HepG2 (cell line): Measurements from ENCODE around the gene ANTKMT. TPM values are rescaled to one million over a fixed set of nuclear protein-coding genes. Genes with fewer than 3 reads are reported as not detected.

Experiments
- BRCA1 ChIP-seq: sonication (generic); formaldehyde crosslinking; IDR thresholded peaks from 2 replicates; pipeline ENCODE4 v1.4.0; 2020; ENCODE audit warnings: missing genetic modification reagents
- FIP1L1 ChIP-seq: fragments of 200-400 bp; formaldehyde crosslinking; IDR thresholded peaks from 2 replicates; pipeline ENCODE4 v1.6.1; 2018; ENCODE audit warnings: low read depth, mild to moderate bottlenecking, low read length, moderate library complexity, borderline replicate concordance; ENCODE audit not compliant: insufficient read depth
- FOXP4 ChIP-seq: sonication (generic); formaldehyde crosslinking; IDR thresholded peaks from 2 replicates; pipeline ENCODE4 v1.4.0; 2020; ENCODE audit warnings: missing genetic modification reagents
- JUNB ChIP-seq: sonication (generic); formaldehyde crosslinking; IDR thresholded peaks from 2 replicates; pipeline ENCODE4 v1.8.0; 2022; ENCODE audit warnings: missing genetic modification reagents, mild to moderate bottlenecking, borderline replicate concordance
- MAF1 ChIP-seq: sonication (generic); formaldehyde crosslinking; IDR thresholded peaks from 2 replicates; pipeline ENCODE4 v1.5.0; 2020; ENCODE audit warnings: missing genetic modification reagents, borderline replicate concordance
- POLR2AphosphoS5 ChIP-seq: IDR thresholded peaks from 2 replicates; pipeline ENCODE4 v1.6.1; 2012; ENCODE audit warnings: low read depth, low read length
- RFX3 ChIP-seq: IDR thresholded peaks from 2 replicates; pipeline ENCODE4 v1.6.1; 2016; ENCODE audit warnings: missing biosample characterization, missing genetic modification reagents
- SIX4 ChIP-seq: sonication (generic); formaldehyde crosslinking; IDR thresholded peaks from 2 replicates; pipeline ENCODE4 v1.4.0; 2020; ENCODE audit warnings: missing genetic modification reagents
- TEAD2 ChIP-seq: sonication (generic); formaldehyde crosslinking; IDR thresholded peaks from 2 replicates; pipeline ENCODE4 v1.9.0; 2021; ENCODE audit warnings: missing genetic modification reagents
- ZNF318 ChIP-seq: sonication (generic); formaldehyde crosslinking; IDR thresholded peaks from 2 replicates; pipeline ENCODE4 v1.4.0; 2020; ENCODE audit warnings: mild to moderate bottlenecking, missing genetic modification reagents
- ZNF350 ChIP-seq: sonication (generic); formaldehyde crosslinking; IDR thresholded peaks from 2 replicates; pipeline ENCODE4 v1.4.0; 2020; ENCODE audit warnings: mild to moderate bottlenecking, low read depth, missing genetic modification reagents, borderline replicate concordance
- ZNF556 ChIP-seq: sonication (generic); formaldehyde crosslinking; IDR thresholded peaks from 2 replicates; pipeline ENCODE4 v1.4.0; 2020; ENCODE audit warnings: mild to moderate bottlenecking, missing genetic modification reagents, borderline replicate concordance
- ZNF598 ChIP-seq: sonication (generic); formaldehyde crosslinking; IDR thresholded peaks from 2 replicates; pipeline ENCODE4 v1.5.1; 2020; ENCODE audit warnings: mild to moderate bottlenecking, missing genetic modification reagents, borderline replicate concordance
- polyA plus RNA-seq, 8 experiments: library from polyadenylated mRNA; depleted of rRNA in 3 of 8; stranded (reverse) in 7 of 8; unstranded in 1 of 8; fragments of >200 nt; fragmentation: Illumina TruSeq in 4 of 8; extraction: Trizol in 4 of 8; gene quantifications; 2 replicates each; pipeline versions ENCODE4 v1.2.1 to v1.2.3, GENCODE V29; 2011 to 2016; ENCODE audit warnings: low read depth in 4 of 8, missing spikeins in 1 of 8, mixed read lengths in 1 of 8; ENCODE audit not compliant: insufficient read depth in 1 of 8
- total RNA-seq, 5 experiments: library from RNA; depleted of rRNA; stranded (reverse); fragments of >200 nt; fragmentation: Illumina TruSeq; extraction: Trizol; gene quantifications; 2 replicates each; pipeline ENCODE4 v1.2.3, GENCODE V29; 2016; ENCODE audit warnings: low read depth in 1 of 5
- TF ChIP-seq, protein P1 (sequence below): sonication (generic); formaldehyde crosslinking; IDR thresholded peaks from 2 replicates; pipeline ENCODE4 v1.4.0; 2020; ENCODE audit warnings: missing genetic modification reagents

ANTKMT gene
- total and polyA plus RNA-seq, 2 of the 13 experiments (the other 11 are each of a cell fraction or from before 2014, with no cell fraction given): 7.5 to 47.8 TPM

DNA sequence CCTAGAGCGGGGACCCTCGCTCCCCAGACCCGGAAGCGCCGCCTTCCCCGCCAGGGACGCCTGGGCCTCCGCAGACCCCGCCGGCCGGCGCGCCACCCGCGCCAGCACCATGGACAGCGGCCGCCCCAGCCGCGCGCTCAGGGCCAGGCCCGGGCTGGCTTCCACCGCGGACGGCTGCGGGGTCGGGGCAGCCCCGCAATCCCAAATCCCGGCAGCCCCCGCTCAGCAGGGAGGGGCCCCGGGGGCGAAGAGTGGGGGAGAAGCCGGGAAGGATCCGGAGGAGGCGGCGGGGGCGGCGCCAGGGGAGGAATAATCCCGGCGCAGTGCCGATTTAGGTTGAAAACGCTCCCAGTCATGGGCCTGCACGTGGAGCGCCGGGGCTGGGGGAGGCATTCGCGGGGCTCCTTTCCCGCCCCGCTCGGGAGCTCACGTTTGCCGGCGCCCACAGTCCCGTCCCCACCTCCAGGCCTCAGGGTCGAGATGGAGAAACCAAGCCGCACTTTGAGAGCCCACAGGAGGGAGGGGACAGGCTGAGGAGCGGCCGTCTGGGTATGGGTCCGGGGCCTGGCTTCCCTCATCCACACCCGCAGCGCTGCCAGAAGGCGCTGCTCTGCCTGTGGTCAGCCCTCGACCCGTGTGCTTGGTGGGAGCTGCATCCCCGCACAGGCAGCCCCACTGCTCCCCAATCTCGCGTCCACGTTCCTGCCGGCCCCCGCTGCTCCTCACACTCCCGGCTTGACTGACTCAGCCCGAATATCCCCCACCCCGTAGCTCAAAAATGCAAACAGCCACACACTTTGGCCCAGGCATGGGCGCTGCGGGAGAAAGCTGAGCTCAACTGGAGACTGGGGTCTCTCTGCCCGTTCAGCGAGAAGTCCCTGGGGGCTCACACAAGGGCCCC is 20.0 kb upstream of the ANTKMT start (continued):
- TF ChIP-seq SIX4 (CRISPR knock-in tag): no peak; the same call in 1 of the 2 replicates
- no peak for TF ChIP-seq ZNF350 (CRISPR knock-in tag)
- peak; percentile 66; the same call in 1 of the 2 replicates for TF ChIP-seq BRCA1
- no peak for TF ChIP-seq ZNF318 (CRISPR knock-in tag)
- no peak for TF ChIP-seq POLR2AphosphoS5
- 0 out of 2 replicates have a peak, but pooled peaks have one; percentile 14 for TF ChIP-seq JUNB
- no peak for TF ChIP-seq MAF1 (CRISPR knock-in tag)
- 0 out of 2 replicates have a peak, but pooled peaks have one; percentile 61 for TF ChIP-seq ZNF556 (CRISPR knock-in tag)
- TF ChIP-seq ZNF598 (CRISPR knock-in tag): no peak
- TF ChIP-seq RFX3 (CRISPR knock-in tag): no peak
- no peak for TF ChIP-seq FIP1L1
- TF ChIP-seq FOXP4: no peak
- TF ChIP-seq, protein P1, sequence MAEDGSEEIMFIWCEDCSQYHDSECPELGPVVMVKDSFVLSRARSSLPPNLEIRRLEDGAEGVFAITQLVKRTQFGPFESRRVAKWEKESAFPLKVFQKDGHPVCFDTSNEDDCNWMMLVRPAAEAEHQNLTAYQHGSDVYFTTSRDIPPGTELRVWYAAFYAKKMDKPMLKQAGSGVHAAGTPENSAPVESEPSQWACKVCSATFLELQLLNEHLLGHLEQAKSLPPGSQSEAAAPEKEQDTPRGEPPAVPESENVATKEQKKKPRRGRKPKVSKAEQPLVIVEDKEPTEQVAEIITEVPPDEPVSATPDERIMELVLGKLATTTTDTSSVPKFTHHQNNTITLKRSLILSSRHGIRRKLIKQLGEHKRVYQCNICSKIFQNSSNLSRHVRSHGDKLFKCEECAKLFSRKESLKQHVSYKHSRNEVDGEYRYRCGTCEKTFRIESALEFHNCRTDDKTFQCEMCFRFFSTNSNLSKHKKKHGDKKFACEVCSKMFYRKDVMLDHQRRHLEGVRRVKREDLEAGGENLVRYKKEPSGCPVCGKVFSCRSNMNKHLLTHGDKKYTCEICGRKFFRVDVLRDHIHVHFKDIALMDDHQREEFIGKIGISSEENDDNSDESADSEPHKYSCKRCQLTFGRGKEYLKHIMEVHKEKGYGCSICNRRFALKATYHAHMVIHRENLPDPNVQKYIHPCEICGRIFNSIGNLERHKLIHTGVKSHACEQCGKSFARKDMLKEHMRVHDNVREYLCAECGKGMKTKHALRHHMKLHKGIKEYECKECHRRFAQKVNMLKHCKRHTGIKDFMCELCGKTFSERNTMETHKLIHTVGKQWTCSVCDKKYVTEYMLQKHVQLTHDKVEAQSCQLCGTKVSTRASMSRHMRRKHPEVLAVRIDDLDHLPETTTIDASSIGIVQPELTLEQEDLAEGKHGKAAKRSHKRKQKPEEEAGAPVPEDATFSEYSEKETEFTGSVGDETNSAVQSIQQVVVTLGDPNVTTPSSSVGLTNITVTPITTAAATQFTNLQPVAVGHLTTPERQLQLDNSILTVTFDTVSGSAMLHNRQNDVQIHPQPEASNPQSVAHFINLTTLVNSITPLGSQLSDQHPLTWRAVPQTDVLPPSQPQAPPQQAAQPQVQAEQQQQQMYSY: peak; percentile 45; the same call in 1 of the 2 replicates
- 0 out of 2 replicates have a peak, but pooled peaks have one; percentile 62 for TF ChIP-seq TEAD2 (CRISPR knock-in tag)
